Anterior cingulate cortex (tissue), 58 donors: ENCODE data around the gene HPS3.
"Not testable (repeated sequence)": the region's sequence is repeated elsewhere in the genome, so short reads cannot be mapped to it uniquely, and the experiment has no call there.

Experiments used
- DNase-seq, 58 donors: peaks; one replicate each; lab custom pipeline; 2025; lab: John Stamatoyannopoulos, UW

Gene HPS3

DNA sequence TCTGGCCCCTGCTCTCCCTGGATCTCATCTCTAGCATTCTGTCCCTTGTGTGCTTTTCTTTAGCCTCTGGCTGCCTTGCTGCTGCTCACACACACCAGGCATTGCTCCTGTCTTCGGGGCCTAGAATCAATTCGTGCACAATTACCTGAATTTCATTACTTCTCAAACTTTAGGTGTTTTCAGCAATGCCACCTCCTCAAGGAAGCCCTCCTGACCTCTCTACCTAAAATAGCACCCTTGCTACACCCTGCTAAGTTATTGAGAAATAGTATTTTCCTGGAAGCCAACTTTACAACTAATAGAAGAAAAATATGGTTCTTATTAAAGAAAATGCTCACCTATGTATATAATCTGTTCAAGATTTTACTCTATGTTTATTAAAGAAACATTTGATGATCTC lies 51.7 kb downstream of the HPS3 start:
- DNase-seq: no peak

DNA sequence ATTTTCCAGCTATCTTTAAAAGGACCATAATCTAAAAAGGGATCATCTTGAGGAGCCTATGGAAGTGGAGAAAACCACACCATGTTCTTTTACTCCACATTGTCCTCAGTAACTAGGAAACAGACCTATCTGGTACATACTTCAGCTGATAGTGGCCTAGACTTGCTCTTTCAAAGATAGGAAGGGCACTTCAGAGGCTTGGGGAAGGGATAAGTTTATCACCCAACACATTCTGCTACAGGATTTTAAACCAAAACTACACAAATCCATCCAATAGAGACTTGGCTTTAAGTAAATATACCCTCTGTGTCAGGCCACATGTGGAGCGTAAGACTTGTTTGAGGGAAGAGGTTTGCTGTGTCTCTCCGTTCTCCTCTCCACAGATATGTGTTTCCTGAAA lies 56.8 kb downstream of the HPS3 start:
- no peak for DNase-seq

GRCh38 chr3:149186721-149187120 lies 57.3 kb downstream of the HPS3 start:
- DNase-seq: peak in 16 of 58 donors; percentile 1 to 54 (median 6)

GRCh38 chr3:149188494-149188893 lies 59.1 kb downstream of the HPS3 start:
- DNase-seq: no peak

DNA sequence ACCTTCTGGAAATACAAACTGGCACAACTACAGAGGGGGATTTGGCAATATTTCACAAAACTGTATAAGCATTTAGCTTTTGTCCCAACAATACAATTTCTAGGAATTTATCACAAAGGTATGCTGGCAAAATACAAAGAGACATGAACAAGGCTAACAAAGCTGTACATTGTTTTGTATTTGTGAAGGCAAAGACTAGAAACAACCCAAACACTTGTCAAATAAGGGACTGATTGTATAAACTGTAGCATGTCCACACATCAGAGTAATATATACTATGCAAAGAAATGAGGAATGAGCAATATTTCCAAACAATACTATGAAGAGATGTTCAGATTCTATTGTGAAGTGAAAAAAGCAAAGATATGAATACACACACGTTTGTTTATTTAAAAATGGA lies 65.8 kb downstream of the HPS3 start:
- DNase-seq: no peak

- not testable (repeated sequence) for DNase-seq
These were observed 67.6 kb downstream of the HPS3 start for GRCh38 chr3:149196805-149197592.

- no peak for DNase-seq
These were observed 68.2 kb downstream of the HPS3 start for GRCh38 chr3:149197669-149198068.

DNA sequence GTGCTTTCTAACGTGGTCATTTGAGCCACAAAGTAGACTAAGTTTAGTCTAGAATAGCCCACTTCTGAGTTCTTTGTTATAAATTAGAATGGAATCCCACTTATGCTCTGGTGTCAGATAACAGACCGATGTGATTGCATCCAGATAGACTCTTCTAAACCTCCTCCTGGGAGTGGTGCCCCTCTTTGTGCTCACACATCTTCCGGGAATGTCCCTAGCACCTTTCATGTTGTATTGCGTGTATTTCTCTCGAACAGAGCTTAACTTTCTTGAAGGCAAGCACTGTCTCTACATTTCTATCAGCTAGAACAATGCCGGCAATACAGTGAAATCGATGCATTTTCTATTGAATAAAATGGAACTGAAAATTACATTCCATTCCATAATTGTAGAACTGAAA lies 69.2 kb downstream of the HPS3 start:
- no peak for DNase-seq

GRCh38 chr3:149199474-149199873 lies 70.0 kb downstream of the HPS3 start:
- DNase-seq: no peak

DNA sequence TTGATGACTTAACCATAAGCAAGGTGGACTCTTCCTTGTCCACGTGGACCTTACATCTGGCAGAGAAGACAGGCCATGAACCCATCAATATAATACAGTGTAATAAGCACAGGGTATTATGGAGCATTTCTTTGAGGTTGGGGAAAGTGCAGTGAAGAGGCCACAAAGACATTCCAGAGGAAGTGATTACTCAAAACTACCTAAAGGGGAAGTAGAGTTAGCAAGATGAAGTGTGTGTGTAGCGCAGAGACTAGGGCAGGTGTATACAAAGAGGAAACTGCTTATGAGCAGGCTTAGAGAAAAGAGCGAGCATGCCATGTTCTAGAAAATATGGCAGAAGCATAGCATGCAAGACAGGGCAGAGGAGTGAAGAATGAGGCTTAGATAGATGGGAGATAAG lies 74.3 kb downstream of the HPS3 start:
- DNase-seq: no peak

GRCh38 chr3:149204390-149204991 lies 75.1 kb downstream of the HPS3 start:
- DNase-seq: no peak

DNA sequence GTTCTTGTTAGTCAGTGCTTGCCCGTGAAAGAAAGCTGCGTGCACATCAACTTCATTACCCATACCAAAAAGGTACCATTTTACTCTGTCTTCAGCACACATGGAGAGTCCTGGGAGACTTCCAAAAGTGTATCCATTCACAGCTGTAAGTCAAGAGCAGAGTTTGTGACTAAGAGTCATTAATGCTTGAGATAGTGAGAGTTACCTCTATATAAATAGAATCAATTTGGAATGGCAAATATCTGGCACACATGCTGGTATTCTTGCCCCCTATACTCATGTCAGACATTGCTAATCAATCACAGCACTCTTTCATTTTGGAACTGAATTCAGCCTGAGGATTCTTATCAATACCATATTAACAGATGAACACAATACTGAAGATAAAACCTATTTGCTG lies 78.0 kb downstream of the HPS3 start:
- no peak for DNase-seq

GRCh38 chr3:149209431-149209830 lies 80.0 kb downstream of the HPS3 start:
- no peak for DNase-seq

DNA sequence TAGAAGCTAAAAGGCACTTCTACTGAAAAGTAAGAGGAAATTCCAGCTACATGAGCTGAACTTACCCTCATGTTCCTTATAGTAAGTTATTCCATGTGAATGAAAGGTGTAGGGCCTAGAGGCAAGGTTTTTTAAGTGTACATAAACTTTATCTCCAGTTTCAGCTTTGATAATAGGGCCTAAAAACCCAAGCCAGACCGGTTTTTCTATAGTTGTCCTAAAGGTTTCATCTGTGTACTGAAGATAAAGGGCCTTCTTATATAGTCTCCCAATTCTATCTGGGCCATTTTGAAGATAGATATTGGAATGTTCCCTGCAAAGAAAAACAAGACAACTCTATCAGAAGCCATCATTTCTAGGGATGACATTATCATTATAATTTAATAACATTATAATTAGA lies 82.9 kb downstream of the HPS3 start:
- no peak for DNase-seq

DNA sequence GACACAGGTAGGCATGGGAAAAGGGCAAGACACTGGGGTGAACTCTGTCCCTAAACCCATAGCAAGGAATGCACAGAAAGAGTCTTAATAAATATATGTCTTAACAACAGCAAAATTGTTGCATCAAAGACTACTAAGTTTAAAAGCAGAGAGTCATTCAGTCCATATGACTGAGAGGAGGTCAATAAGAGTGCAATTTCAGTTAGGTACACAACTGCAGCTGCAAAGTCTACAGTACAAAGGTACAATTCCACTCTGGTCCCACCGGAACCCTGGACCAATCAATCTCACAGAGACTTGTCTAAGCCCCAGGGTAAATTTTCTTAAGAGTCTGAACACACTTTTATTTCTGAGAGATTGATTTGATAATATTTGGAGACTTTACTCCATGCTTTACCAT lies 85.3 kb downstream of the HPS3 start:
- no peak for DNase-seq

DNA sequence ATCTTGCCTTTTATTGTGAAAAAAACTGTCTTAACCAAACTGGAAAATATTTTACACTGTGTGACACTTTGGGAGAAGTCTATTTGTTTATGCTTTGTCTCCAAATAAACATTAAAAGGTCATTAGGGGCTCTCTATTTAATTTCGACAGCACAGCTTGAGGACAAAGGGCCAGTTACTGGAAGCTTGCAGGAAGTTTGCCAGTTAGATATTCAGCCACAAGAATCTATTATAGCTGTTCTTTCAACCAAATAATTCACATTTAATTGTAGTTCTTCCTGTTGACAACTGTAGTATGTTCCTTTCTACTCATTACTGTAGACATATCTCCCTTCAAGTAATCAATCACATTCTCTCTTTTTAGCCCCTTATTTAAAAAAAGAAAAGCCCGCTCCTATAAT lies 86.1 kb downstream of the HPS3 start:
- peak in 1 of 58 donors; percentile 2 for DNase-seq

GRCh38 chr3:149216193-149216869 lies 86.9 kb downstream of the HPS3 start:
- DNase-seq: no peak

DNA sequence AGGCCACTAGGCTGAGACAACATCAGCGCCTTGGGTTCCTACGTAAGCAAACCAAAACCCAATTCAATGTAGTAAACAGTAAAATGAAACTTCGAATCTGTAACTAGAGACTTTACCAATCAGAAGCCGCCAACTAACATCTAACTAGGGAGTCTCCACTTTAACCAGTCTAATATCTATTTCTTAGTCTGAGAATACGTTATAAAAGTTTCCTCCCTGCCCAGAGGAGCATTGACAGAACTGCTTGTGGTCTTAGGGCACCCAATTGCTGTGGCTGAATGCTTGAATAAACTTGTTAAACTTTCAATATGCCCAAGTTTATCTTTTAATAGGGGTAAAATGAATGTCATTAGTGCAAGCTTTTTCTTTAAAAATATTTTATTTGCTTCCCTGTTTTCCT lies 87.9 kb downstream of the HPS3 start:
- no peak for DNase-seq

GRCh38 chr3:149219380-149220121 lies 90.1 kb downstream of the HPS3 start:
- DNase-seq: not testable (repeated sequence)

- no peak for DNase-seq
These were observed 92.5 kb downstream of the HPS3 start, which contains the start of gene CP for GRCh38 chr3:149221783-149222517. TSS of gene CP (minus strand) at chr3:149221829. CDS start at chr3:149221792, 37 bp downstream.
